ENCODE data around the gene ZMYND15. TPM values are rescaled to one million over a fixed set of nuclear protein-coding genes. Genes with fewer than 3 reads are reported as not detected.
"Not testable (repeated sequence)": the region's sequence is repeated elsewhere in the genome, so short reads cannot be mapped to it uniquely, and the experiment has no call there.

The ZMYND15 gene
- total and polyA plus RNA-seq, 2 of the 4 experiments (the other 2 are of a cell fraction) = 0.07 TPM; not detected in 1

GRCh38 chr17:4696437-4696805 lies 43.2 kb upstream of the ZMYND15 start:
- Histone ChIP-seq H2AFZ (replicated peaks; ENCODE audit: low read length, poor library complexity) (no peak overlapping the region), H3K9ac (ENCODE audit: low read depth, low read length) (no peak overlapping the region), H3K56ac (ENCODE audit: extremely low read depth, insufficient read depth, low read length) (no peak overlapping the region), H2AK9ac (replicated peaks; ENCODE audit: low read depth, low read length, poor library complexity) (no peak overlapping the region), H3K4ac (ENCODE audit: low read depth, low read length) (no peak overlapping the region), H3K36me3 (ENCODE audit: control insufficient read depth, insufficient read depth, low read length) (peaks cover 5% of the 10 kb centered on the region), H3K27ac (ENCODE audit: insufficient read depth, low read length) (no peak overlapping the region), H3K4me3 (ENCODE audit: insufficient read depth, low read depth, low read length) (no peak overlapping the region), H3K14ac (replicated peaks; ENCODE audit: low read depth, low read length) (no peak overlapping the region), H4K5ac (ENCODE audit: low read depth, low read length) (no peak overlapping the region), H3K9me3 (ENCODE audit: control insufficient read depth, insufficient read depth, low read length) (no peaks in the 10 kb centered on the region), H2BK20ac (ENCODE audit: low read depth, low read length) (no peak overlapping the region), H3K18ac (ENCODE audit: low read depth, low read length) (no peak overlapping the region), H2BK5ac (ENCODE audit: low read depth, low read length, poor library complexity, severe bottlenecking) (no peak overlapping the region), H3K27me3 (ENCODE audit: control insufficient read depth, insufficient read depth, low read length) (no peaks in the 10 kb centered on the region), H3K79me1 (ENCODE audit: low read depth in 1 of 2, low read length in 2 of 2) (peaks cover 12 to 60% of the 10 kb centered on the region in 2 experiments), H3K4me2 (ENCODE audit: low read depth, low read length) (no peak overlapping the region), H2BK120ac (ENCODE audit: low read depth, low read length) (no peak overlapping the region), H4K8ac (ENCODE audit: low read depth in 2 of 2, low read length in 2 of 2) (no peak overlapping the region), H4K20me1 (ENCODE audit: insufficient read depth, low read length) (peaks cover 18% of the 10 kb centered on the region), H2AK5ac (ENCODE audit: low read depth, low read length) (no peak overlapping the region), H3K23ac (ENCODE audit: low read depth, low read length) (no peak overlapping the region), H4K91ac (ENCODE audit: insufficient read depth, low read depth, low read length) (no peak overlapping the region), H3K4me1 (ENCODE audit: control insufficient read depth, insufficient read depth, low read length) (peaks cover 2% of the 10 kb centered on the region; the same call in 1 of the 2 replicates), H2BK15ac (ENCODE audit: low read depth, low read length) (no peak overlapping the region), H3K9me1 (ENCODE audit: insufficient read depth, low read length) (peaks cover 10% of the 10 kb centered on the region; the same call in 1 of the 2 replicates)
- dilution Hi-C loops (cut with HindIII; ENCODE audit: low sequenced_read_pairs, unreplicated experiment) = no loop called here
- CTCF ChIA-PET = no interaction called here
- ATAC-seq (ENCODE audit: low read depth) (no peak), DNase-seq (no peak)
- in situ Hi-C loops (cut with MboI; ENCODE audit: low sequenced_read_pairs) = no loop called here
- WGBS, 2 experiments (ENCODE audit: extremely low coverage in 2 of 2, insufficient read length in 1 of 2) = 80% methylated on average over 5 of the region's 6 CpGs; no CpG with 5 or more reads in 1 of the 2 experiments
- intact Hi-C loops (cut with micrococcal nuclease) = no loop called here
- POLR2A ChIA-PET (ENCODE audit: unreplicated experiment) = no interaction called here
- no peak for TF ChIP-seq NFE2L2 (IDR thresholded peaks at IDR 0.05; ENCODE audit: low read depth, low read length)
- no peak for TF ChIP-seq RAD21 (IDR thresholded peaks at IDR 0.05; ENCODE audit: low read length)
- TF ChIP-seq ELK1 (IDR thresholded peaks at IDR 0.05; ENCODE audit: borderline replicate concordance, low read depth, low read length) = no peak
- TF ChIP-seq MAFK (IDR thresholded peaks at IDR 0.05; ENCODE audit: low read depth, low read length) = no peak
- no peak for TF ChIP-seq POLR2A (IDR thresholded peaks at IDR 0.05; ENCODE audit: low read depth, low read length)
- TF ChIP-seq BHLHE40 (IDR thresholded peaks at IDR 0.05; ENCODE audit: low read depth, low read length) = no peak
- TF ChIP-seq MAZ (IDR thresholded peaks at IDR 0.05; ENCODE audit: borderline replicate concordance, low read depth, low read length) = no peak
- BruUV-seq (replicated peaks) = no TSS peak

DNA sequence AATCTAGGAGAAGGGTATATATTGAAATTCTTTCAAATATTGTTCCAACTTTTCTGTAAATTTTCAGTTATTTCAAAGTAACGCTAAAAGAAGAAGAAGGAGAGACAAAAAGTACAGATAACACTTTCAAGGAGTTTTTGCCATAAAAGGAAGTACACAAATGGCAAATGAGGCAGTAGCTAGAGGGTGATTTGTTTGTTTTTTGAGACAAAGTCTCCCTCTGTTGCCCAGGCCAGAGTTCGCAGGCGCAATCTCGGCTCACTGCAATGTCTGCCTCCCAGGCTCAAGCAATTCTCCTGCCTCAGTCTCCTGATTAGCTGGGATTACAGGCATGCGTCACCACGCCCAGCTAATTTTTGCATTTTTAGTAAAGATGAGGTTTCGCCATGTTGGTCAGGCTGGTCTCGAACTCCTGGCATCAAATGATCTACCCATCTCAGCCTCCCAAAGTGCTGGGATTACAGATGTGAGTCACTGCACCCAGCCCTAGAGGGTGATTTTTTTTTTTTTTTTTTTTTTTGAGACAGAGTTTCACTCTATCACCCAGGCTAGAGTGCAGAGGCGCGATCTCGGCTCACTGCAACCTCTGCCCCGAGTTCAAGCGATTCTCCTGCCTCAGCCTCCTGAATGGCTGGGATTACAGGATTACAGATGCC lies 40.1 kb upstream of the ZMYND15 start:
- H4K8ac ChIP-seq (ENCODE audit: low read depth in 2 of 2, low read length in 2 of 2); H2BK15ac ChIP-seq (ENCODE audit: low read depth, low read length); H4K20me1 ChIP-seq (ENCODE audit: insufficient read depth, low read length); dilution Hi-C loops (cut with HindIII; ENCODE audit: low sequenced_read_pairs, unreplicated experiment); H3K4me3 ChIP-seq (ENCODE audit: insufficient read depth, low read depth, low read length); H3K4ac ChIP-seq (ENCODE audit: low read depth, low read length); H3K27me3 ChIP-seq (ENCODE audit: control insufficient read depth, insufficient read depth, low read length); H2AK9ac ChIP-seq (replicated peaks; ENCODE audit: low read depth, low read length, poor library complexity); H3K23ac ChIP-seq (ENCODE audit: low read depth, low read length); BruUV-seq (replicated peaks); H3K4me2 ChIP-seq (ENCODE audit: low read depth, low read length); H3K14ac ChIP-seq (replicated peaks; ENCODE audit: low read depth, low read length); DNase-seq; H2BK20ac ChIP-seq (ENCODE audit: low read depth, low read length); H3K9me3 ChIP-seq (ENCODE audit: control insufficient read depth, insufficient read depth, low read length); H3K36me3 ChIP-seq (ENCODE audit: control insufficient read depth, insufficient read depth, low read length); H2BK5ac ChIP-seq (ENCODE audit: low read depth, low read length, poor library complexity, severe bottlenecking); H2AK5ac ChIP-seq (ENCODE audit: low read depth, low read length); in situ Hi-C loops (cut with MboI; ENCODE audit: low sequenced_read_pairs); H3K27ac ChIP-seq (ENCODE audit: insufficient read depth, low read length); H4K91ac ChIP-seq (ENCODE audit: insufficient read depth, low read depth, low read length); H2BK120ac ChIP-seq (ENCODE audit: low read depth, low read length); H3K56ac ChIP-seq (ENCODE audit: extremely low read depth, insufficient read depth, low read length); POLR2A ChIA-PET (ENCODE audit: unreplicated experiment); H4K5ac ChIP-seq (ENCODE audit: low read depth, low read length); ATAC-seq (ENCODE audit: low read depth); H3K4me1 ChIP-seq (ENCODE audit: control insufficient read depth, insufficient read depth, low read length); H3K9ac ChIP-seq (ENCODE audit: low read depth, low read length); CTCF ChIA-PET; H3K18ac ChIP-seq (ENCODE audit: low read depth, low read length); H3K9me1 ChIP-seq (ENCODE audit: insufficient read depth, low read length); H2AFZ ChIP-seq (replicated peaks; ENCODE audit: low read length, poor library complexity): not testable (repeated sequence)
- 93% methylated on average over 3 of the region's 13 CpGs; no CpG with 5 or more reads in 1 of the 2 experiments for WGBS, 2 experiments (ENCODE audit: extremely low coverage in 2 of 2, insufficient read length in 1 of 2)
- H3K79me1 ChIP-seq (ENCODE audit: low read depth in 1 of 2, low read length in 2 of 2) = peaks cover 24 to 65% of the 10 kb centered on the region in 2 experiments
- intact Hi-C loops (cut with micrococcal nuclease) = loop anchor here (5.0 kb wide), 1 partner anchor 132 kb away; no protein-coding TSS in a partner anchor
